ENCODE data around the gene MANBA.

DNA sequence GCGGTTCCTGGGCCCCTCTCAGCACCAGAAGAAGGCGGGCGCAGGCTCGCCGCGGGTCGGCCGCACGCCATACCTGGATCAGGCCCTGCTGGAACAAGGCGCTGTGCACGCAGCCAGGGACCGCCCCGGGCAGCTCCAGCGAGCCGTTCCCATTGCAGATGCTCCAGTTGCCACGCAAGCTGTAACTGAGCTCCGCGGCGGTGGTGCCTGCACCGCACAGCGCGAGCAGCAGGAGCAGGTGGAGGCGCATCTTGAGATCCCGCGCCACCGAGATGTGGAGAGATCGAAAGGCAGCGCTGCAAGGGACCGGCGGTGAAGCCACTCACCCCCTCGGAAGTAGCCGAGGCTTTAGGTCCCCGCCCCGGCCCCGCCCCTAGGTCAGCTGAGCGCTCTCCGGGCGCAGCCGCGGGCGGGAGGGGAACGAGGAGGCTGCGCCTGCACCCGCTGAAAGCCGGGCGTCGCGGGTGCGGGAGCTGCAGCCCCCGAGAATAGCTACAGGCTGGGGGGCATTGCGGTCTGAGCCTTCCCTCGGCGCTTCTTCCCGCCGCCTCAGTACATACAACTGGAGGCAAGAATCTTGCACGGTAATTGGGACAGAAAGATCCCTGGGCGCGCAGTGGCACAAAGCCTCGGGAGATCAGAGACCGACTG is at the start of gene MANBA:
- TF ChIP-seq, protein P1, sequence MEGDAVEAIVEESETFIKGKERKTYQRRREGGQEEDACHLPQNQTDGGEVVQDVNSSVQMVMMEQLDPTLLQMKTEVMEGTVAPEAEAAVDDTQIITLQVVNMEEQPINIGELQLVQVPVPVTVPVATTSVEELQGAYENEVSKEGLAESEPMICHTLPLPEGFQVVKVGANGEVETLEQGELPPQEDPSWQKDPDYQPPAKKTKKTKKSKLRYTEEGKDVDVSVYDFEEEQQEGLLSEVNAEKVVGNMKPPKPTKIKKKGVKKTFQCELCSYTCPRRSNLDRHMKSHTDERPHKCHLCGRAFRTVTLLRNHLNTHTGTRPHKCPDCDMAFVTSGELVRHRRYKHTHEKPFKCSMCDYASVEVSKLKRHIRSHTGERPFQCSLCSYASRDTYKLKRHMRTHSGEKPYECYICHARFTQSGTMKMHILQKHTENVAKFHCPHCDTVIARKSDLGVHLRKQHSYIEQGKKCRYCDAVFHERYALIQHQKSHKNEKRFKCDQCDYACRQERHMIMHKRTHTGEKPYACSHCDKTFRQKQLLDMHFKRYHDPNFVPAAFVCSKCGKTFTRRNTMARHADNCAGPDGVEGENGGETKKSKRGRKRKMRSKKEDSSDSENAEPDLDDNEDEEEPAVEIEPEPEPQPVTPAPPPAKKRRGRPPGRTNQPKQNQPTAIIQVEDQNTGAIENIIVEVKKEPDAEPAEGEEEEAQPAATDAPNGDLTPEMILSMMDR (conservative IDR thresholded peaks at IDR 0.05 in 1 of 2, IDR thresholded peaks at IDR 0.05 in 1 of 2; ENCODE audit: extremely low read depth in 1 of 2, insufficient read depth in 1 of 2, low read depth in 1 of 2, low read length in 2 of 2): peak in 1 of 2 donors; percentile 3
- no peak for TF ChIP-seq EZH2 (IDR thresholded peaks at IDR 0.05; ENCODE audit: borderline replicate concordance, low read length)

Data from mammary epithelial cell (primary cell).